Left ventricle myocardium inferior (tissue), 1 donor: ENCODE results near the gene ACSS2. TPM values are rescaled to one million over a fixed set of nuclear protein-coding genes. Genes with fewer than 3 reads are reported as not detected.
A peak's percentile ranks its signal among the peaks of the same experiment; 100 is the strongest.

ENCODE experiments used
- DNase-seq: peaks from one replicate; pipeline ENCODE4 v3.0.0-alpha.2; 2020
- H3K27ac ChIP-seq: fragments of 200-600 bp; replicated peaks from 2 replicates; pipeline ENCODE4 v1.8.0; 2021
- H3K27me3 ChIP-seq: fragments of 200-600 bp; 2 replicates; pipeline ENCODE4 v1.8.0; 2021; ENCODE audit warnings: low read depth
- H3K36me3 ChIP-seq: fragments of 200-600 bp; 2 replicates; pipeline ENCODE4 v1.8.0; 2021
- H3K4me1 ChIP-seq: fragments of 200-600 bp; 2 replicates; pipeline ENCODE4 v1.8.0; 2021
- H3K4me3 ChIP-seq: fragments of 200-600 bp; 2 replicates; pipeline ENCODE4 v1.8.0; 2021; ENCODE audit warnings: mild to moderate bottlenecking, moderate library complexity
- H3K9me3 ChIP-seq: fragments of 200-600 bp; replicated peaks from 2 replicates; pipeline ENCODE4 v1.8.0; 2021
- CTCF ChIP-seq: fragments of 200-600 bp; IDR thresholded peaks from 2 replicates; pipeline ENCODE4 v1.8.0; 2021; ENCODE audit warnings: antibody characterized with exemption, mild to moderate bottlenecking, borderline replicate concordance
- intact Hi-C: fragments of 100-400 bp; cut with micrococcal nuclease; formaldehyde crosslinking; loops from one replicate; pipeline ENCODE4 v1.11.0; 2022
- total RNA-seq: library from RNA; stranded (reverse); fragmentation: NEBNext Ultra II Directional; extraction: Animal tissue kit (Norgen Biotek cat#: 25700); gene quantifications from one replicate; pipeline ENCODE4 v1.2.1, GENCODE V29; 2021
- donor health status: DM: no; HTN: yes; CAD: no; lungs with severe emphysema.

Gene ACSS2
- total RNA-seq, 1 donor from 2014 or later, result 101 TPM

GRCh38 chr20:34920055-34920454, 43.6 kb downstream of the ACSS2 start:
- H3K36me3 ChIP-seq, result peaks cover 58% of the 10 kb centered on the region
- H3K27ac ChIP-seq, result no peak overlapping the region
- TF ChIP-seq CTCF, result no peak

GRCh38 chr20:34921436-34921835, 45.0 kb downstream of the ACSS2 start:
- Histone ChIP-seq H3K9me3 (no peaks in the 10 kb centered on the region), H3K4me3 (no peak overlapping the region), H3K36me3 (peaks cover 72% of the 10 kb centered on the region), H3K27me3 (no peaks in the 10 kb centered on the region), H3K4me1 (peaks cover 60% of the 10 kb centered on the region), H3K27ac (peak overlapping the region; percentile 80)
- intact Hi-C loops, result no loop called here
- TF ChIP-seq CTCF, result no peak
- no peak for DNase-seq

More at GRCh38 chr20:34920055-34920454, 43.6 kb downstream of the ACSS2 start:
- Histone ChIP-seq H3K4me3 (no peak overlapping the region), H3K4me1 (peaks cover 62% of the 10 kb centered on the region), H3K27me3 (no peaks in the 10 kb centered on the region), H3K9me3 (no peaks in the 10 kb centered on the region)
- intact Hi-C loops, result no loop called here
- DNase-seq, result no peak

GRCh38 chr20:34922654-34923381, 46.4 kb downstream of the ACSS2 start:
- intact Hi-C loops, result no loop called here
- Histone ChIP-seq H3K9me3 (no peaks in the 10 kb centered on the region), H3K4me3 (no peak overlapping the region), H3K27me3 (no peaks in the 10 kb centered on the region), H3K27ac (peak overlapping the region; percentile 80), H3K4me1 (peaks cover 53% of the 10 kb centered on the region), H3K36me3 (peaks cover 86% of the 10 kb centered on the region)
- no peak for TF ChIP-seq CTCF
- DNase-seq, result no peak

- H3K4me3 ChIP-seq, result no peak overlapping the region
- no peak for TF ChIP-seq CTCF
- intact Hi-C loops, result no loop called here
- H3K9me3 ChIP-seq, result no peaks in the 10 kb centered on the region
- H3K4me1 ChIP-seq, result peaks cover 53% of the 10 kb centered on the region
- H3K36me3 ChIP-seq, result peaks cover 87% of the 10 kb centered on the region
- no peaks in the 10 kb centered on the region for H3K27me3 ChIP-seq
- DNase-seq, result no peak
- H3K27ac ChIP-seq, result peak overlapping the region; percentile 80
Measured at GRCh38 chr20:34923414-34923813, 47.0 kb downstream of the ACSS2 start.

GRCh38 chr20:34925341-34925740, 48.9 kb downstream of the ACSS2 start:
- no peak for TF ChIP-seq CTCF
- DNase-seq, result no peak
- peak overlapping the region; percentile 31 for H3K27ac ChIP-seq

More at GRCh38 chr20:34925341-34925740, 48.9 kb downstream of the ACSS2 start:
- intact Hi-C loops, result no loop called here
- Histone ChIP-seq H3K27me3 (no peaks in the 10 kb centered on the region), H3K9me3 (no peaks in the 10 kb centered on the region), H3K36me3 (peaks cover 93% of the 10 kb centered on the region), H3K4me1 (peaks cover 53% of the 10 kb centered on the region), H3K4me3 (no peak overlapping the region)
